Activated CD8-positive, alpha-beta memory T cell treated with anti-CD3 and anti-CD28 coated beads for 24 hours (primary cell): ENCODE data around the gene TEX19.
"Not testable (repeated sequence)": the region's sequence is repeated elsewhere in the genome, so short reads cannot be mapped to it uniquely, and the experiment has no call there.

ENCODE experiments used
- DNase-seq: peaks from one replicate; pipeline ENCODE4 v3.0.0-alpha.2; 2020

The TEX19 gene

GRCh38 chr17:82377924-82378740, 19.1 kb downstream of the TEX19 start:
- DNase-seq, result no peak

- no peak for DNase-seq
Observed at GRCh38 chr17:82378741-82379021, 19.6 kb downstream of the TEX19 start.

GRCh38 chr17:82380860-82381702, 22.0 kb downstream of the TEX19 start:
- DNase-seq, result no peak

GRCh38 chr17:82381703-82382009, 22.6 kb downstream of the TEX19 start:
- not testable (repeated sequence) for DNase-seq

- not testable (repeated sequence) for DNase-seq
Observed at GRCh38 chr17:82382220-82382932, 23.3 kb downstream of the TEX19 start.

- no peak for DNase-seq
Observed at GRCh38 chr17:82382933-82383255, 23.8 kb downstream of the TEX19 start.

- DNase-seq, result no peak
Observed at GRCh38 chr17:82383411-82383810, 24.4 kb downstream of the TEX19 start.

- no peak for DNase-seq
Observed at GRCh38 chr17:82384051-82384729, 25.1 kb downstream of the TEX19 start.

GRCh38 chr17:82384730-82385481, 25.9 kb downstream of the TEX19 start:
- no peak for DNase-seq

- DNase-seq, result no peak
Observed at GRCh38 chr17:82385559-82386254, 26.7 kb downstream of the TEX19 start.

- no peak for DNase-seq
Observed at GRCh38 chr17:82386255-82386831, 27.3 kb downstream of the TEX19 start.

GRCh38 chr17:82386881-82387704, 28.0 kb downstream of the TEX19 start:
- DNase-seq, result no peak

GRCh38 chr17:82387705-82388106, 28.7 kb downstream of the TEX19 start:
- DNase-seq, result no peak

- DNase-seq, result no peak
Observed at GRCh38 chr17:82388223-82388921, 29.3 kb downstream of the TEX19 start.

GRCh38 chr17:82388922-82389283, 29.9 kb downstream of the TEX19 start:
- DNase-seq, result no peak

- no peak for DNase-seq
Observed at GRCh38 chr17:82389379-82389778, 30.3 kb downstream of the TEX19 start.

- no peak for DNase-seq
Observed at GRCh38 chr17:82390015-82390859, 31.2 kb downstream of the TEX19 start.

GRCh38 chr17:82390860-82391435, 31.9 kb downstream of the TEX19 start:
- no peak for DNase-seq
